Myocyte (in vitro differentiated cells): Measurements from ENCODE around the gene MTMR4. TPM values are rescaled to one million over a fixed set of nuclear protein-coding genes. Genes with fewer than 3 reads are reported as not detected.
A peak's percentile ranks its signal among the peaks of the same experiment; 100 is the strongest.
"Not testable (repeated sequence)": the region's sequence is repeated elsewhere in the genome, so short reads cannot be mapped to it uniquely, and the experiment has no call there.

ENCODE experiments used
- DNase-seq: peaks from one replicate; pipeline ENCODE4 v3.0.0-alpha.2; 2012; ENCODE audit warnings: low read depth
- total RNA-seq: library from RNA; depleted of rRNA; stranded (reverse); fragments of >200 nt; gene quantifications from 2 replicates; pipeline ENCODE4 v1.2.3, GENCODE V29; 2014

The MTMR4 gene
- total RNA-seq, 1 donor from 2014 or later, result 37.4 TPM

GRCh38 chr17:58527306-58527705 is 12.9 kb upstream of the MTMR4 start:
- no peak for DNase-seq

GRCh38 chr17:58525239-58525638 is 10.8 kb upstream of the MTMR4 start:
- DNase-seq, result peak; percentile 51

- DNase-seq, result no peak
Measured at GRCh38 chr17:58521680-58522079, 7.2 kb upstream of the MTMR4 start.

DNA sequence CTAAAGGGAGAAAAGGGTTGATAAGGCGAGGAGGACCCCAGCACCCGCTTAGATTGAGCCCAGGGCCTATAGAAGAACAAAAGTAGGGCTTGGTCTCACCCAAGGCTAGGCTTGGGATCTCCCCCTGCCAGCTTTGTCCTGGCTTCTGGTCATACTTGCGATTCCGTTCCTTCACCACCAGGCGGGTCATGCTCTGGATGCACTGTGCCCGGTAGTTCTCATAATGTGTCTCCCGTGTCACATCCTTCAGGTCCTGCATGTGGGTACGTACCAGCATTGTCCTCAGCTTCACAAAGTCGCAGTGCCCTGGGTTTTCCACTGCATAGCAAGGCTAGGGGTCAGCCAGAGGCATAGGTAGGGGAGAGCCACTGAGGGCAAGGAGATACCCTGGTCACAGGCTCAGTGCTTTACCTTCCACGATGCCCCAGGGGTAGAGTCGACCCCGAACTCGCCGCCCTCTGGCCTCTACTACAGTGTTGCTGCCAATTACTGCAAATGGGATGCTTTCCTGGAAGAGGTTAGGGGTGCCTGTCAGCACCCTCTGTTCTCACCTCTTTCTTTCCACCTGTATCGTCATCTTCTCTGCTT is 6.5 kb upstream of the MTMR4 start:
- peak; percentile 37 for DNase-seq

- peak; percentile 100 for DNase-seq
Measured at GRCh38 chr17:58517928-58518609, 3.6 kb upstream of the MTMR4 start.

DNA sequence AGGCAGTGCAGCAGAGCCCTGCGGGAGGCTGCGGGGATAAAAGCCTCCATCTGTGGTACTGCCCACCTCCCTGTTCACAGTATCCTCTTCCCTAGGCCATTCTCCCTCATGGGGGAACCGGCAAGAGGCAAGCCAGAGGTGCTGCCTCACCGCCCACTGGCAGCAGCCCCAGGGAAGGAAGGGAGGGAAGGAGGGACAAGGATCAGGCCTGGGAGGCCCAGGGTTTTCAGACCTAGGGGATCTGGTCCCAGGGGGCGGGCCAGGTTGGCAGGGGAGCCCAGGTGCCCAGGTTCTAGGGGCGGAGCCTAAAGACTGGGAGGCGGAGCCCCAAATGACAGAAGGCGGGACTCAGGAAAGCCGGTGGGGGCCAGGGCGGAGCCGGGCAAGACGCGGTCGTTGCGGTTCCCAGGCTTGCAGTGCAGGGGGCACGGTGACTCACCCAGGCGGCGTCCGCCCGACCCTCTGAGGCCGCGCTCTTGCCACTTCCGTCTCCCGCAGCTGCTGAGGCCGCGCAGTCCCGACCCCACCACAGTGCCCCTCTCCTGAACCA is 3.0 kb upstream of the MTMR4 start:
- no peak for DNase-seq

DNA sequence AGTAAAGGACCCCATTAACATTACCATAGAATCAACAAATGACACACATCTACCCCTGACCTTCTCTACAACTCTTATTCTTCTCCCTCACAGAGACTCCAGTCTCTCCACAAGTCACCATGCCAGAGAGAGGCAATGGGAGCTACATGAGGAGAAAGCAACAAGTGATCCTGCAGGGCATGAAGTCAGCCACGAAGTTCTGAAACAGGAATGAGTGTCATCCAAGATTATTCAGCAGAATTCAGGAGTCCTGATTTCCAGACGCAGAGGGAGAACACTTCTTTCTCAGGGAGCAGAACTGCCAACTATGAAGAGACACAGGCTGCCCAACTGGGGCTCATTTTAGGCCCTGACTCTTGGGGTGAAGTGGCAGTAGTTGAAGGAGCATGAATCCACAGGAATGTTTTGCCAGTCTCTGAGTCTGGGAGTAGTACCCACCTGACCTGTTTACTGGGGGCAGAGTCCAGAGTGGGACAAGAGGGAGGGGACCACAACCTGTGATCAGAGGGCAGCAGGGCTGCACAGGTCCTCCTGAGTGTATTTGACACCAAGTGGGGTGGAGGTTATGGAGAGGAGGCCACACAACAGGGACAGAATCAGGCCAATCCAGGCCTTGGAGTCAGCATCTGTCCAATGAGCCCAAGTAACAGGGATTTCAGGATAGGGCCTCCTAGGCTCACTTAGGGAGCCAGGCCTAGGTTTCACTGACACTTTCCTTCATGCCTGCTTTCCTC is 2.4 kb upstream of the MTMR4 start:
- DNase-seq, result peak; percentile 12

- no peak for DNase-seq
Measured at GRCh38 chr17:58515286-58515685, 848 bp upstream of the MTMR4 start.

- DNase-seq, result no peak
Measured at GRCh38 chr17:58514770-58515157, 326 bp upstream of the MTMR4 start.

DNA sequence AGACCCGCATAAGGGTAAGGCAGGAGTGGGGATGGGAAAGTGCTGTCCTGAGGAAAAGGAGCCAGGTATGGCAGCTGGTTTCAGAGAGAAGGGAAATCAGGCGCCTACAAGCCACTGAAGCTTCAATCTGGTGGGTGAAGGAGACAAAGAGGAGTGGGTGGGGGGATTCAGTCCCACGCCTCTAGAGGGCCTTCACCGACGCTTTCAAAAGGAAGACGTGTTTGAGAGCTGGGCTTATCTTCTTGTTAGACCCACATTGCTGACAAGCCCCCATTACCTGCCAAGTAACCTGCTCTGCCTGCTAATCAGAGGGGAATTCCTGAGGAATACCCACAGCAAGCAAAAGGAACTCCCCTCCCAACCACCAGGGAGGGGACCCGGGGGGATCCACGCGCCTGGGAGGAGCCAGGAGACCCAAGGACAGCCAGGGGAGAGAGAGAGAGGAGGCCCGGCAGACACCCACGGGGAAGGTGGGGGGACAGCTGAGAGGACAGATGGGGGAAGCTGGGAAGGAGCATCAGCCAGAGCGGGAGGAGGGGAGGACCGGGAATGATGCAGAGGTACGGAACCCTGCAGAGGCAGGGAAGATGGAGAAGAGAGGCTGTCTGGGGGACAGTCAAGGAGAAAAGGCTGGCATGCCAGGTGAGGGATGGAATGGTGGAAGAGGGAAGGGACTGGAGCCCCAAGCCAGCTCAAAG is 1.0 kb downstream of the MTMR4 start:
- DNase-seq, result no peak

GRCh38 chr17:58510075-58510474 is 4.4 kb downstream of the MTMR4 start:
- DNase-seq, result no peak

DNA sequence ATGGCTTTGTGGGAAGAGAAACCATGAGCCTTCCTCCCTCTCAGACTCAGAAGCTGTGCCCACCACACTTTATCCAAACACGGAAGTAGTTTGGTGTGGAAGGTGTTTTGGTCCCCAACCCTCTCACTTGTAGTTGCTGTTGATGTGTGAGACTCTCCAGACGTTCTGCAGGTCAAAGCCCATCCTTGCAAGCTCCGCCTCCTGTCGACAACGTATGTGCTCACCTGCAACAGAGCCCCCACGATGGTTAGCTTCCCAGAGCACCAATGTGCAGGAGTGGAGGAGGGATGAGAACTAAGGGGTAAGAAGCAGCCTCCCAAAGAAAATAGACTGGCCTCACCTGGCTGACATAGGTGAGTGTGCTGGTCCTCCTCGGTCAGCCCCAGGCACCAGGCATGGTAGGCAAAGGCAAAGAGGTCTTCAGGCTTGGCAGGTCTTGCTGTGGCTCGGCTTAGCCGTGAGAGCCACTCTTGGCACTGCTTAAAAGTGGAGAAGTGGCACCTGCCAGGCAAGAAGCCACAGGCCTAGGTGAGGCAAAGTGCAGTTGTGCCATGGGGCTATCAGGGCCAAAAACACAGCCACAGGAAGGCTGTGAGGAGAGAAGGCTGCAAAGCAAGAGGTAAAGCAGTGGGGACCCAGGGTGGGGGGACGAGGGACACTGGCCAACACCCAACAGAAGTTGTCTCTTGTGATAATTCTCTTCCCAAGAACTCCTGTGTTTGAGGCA is 5.9 kb downstream of the MTMR4 start:
- no peak for DNase-seq

DNA sequence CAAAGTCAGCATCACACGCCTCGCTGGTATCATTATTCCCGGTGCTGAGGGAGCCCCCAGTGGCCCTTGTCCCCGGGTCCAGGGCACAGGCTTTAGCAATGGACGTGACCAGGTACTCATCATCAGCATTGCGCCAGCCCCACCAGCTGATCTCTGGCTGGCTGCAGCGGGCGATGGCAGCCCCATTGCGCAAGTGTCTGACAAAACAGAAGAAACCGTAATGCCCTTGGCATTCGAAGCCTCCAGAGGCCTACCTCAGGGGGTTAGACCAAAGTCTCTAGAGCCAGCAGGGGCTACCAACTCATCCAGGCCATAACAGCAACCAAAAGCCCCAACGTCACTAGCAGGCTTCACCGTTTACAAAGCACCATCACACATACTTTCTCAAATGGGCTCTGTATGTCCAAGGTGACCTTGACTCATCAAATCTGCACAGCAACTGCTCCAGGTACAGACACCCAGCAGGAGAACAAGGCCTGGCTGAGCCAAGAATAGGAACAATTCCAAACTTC is 7.3 kb downstream of the MTMR4 start:
- DNase-seq, result no peak

DNA sequence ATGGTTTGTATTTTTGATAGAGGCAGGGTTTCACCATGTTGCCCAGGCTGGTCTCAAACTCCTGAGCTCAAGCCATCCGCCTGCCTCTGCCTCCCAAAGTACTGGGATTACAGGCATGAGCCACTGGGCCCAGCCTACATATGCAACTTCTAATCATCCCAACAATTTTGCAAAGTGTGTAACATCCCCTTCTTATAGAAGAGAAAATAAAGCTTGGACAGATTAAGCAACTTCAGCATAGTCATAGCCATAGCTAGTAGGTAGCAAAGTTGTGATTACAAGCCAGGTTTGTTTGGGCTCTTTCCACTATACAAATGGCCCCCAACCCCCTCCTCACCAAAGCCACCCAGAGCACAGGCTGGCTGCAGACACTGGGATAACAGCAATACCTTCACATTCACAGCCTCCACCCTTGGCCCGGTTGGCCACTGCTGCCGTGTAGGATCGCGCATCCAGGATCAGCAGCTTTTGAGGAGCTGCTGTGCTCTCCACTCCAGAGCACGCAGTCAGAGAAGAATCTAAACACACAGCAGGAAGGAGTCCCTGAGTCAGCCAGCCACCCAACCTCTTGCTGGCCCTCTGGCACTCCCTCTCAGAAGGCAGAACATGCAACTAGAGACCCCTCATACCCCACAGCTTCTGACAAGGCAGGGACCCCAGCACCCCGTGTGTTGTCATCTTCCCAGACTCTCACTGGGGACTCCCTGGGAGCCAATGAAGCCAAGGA is 7.9 kb downstream of the MTMR4 start:
- DNase-seq, result no peak

- no peak for DNase-seq
Measured at GRCh38 chr17:58504826-58505351, 9.5 kb downstream of the MTMR4 start.

GRCh38 chr17:58503866-58504265 is 10.6 kb downstream of the MTMR4 start:
- no peak for DNase-seq

- not testable (repeated sequence) for DNase-seq
Measured at GRCh38 chr17:58503134-58503533, 11.3 kb downstream of the MTMR4 start.

- DNase-seq, result no peak
Measured at GRCh38 chr17:58501451-58501850, 13.0 kb downstream of the MTMR4 start.

- no peak for DNase-seq
Measured at GRCh38 chr17:58498177-58498828, 16.1 kb downstream of the MTMR4 start.
